Peyer's patch (tissue), 4 donors: ENCODE data around the gene VSTM2L.

Source experiments
- CTCF ChIP-seq, 6 experiments: fragments of 450-650 bp in 4 of 6; fragments of 200-600 bp in 2 of 6; sonication (generic) in 1 of 6; IDR thresholded peaks; one replicate each; pipeline ENCODE4 v1.5.1; 2017 to 2019; ENCODE audit warnings: antibody characterized with exemption in 6 of 6, mild to moderate bottlenecking in 3 of 6, moderate library complexity in 1 of 6
- POLR2A ChIP-seq, 2 donors: fragments of 450-650 bp; IDR thresholded peaks; one replicate each; pipeline ENCODE4 v1.5.1; 2017; ENCODE audit warnings: antibody characterized with exemption in 2 of 2, mild to moderate bottlenecking in 2 of 2, moderate library complexity in 2 of 2

- TF ChIP-seq CTCF (IDR thresholded peaks at IDR 0.05) (no peak), POLR2A (IDR thresholded peaks at IDR 0.05) (no peak)
These were observed 17.9 kb upstream of the VSTM2L start for GRCh38 chr20:37885042-37885441.
